ENCODE measurements around the gene COL4A1.

DNA sequence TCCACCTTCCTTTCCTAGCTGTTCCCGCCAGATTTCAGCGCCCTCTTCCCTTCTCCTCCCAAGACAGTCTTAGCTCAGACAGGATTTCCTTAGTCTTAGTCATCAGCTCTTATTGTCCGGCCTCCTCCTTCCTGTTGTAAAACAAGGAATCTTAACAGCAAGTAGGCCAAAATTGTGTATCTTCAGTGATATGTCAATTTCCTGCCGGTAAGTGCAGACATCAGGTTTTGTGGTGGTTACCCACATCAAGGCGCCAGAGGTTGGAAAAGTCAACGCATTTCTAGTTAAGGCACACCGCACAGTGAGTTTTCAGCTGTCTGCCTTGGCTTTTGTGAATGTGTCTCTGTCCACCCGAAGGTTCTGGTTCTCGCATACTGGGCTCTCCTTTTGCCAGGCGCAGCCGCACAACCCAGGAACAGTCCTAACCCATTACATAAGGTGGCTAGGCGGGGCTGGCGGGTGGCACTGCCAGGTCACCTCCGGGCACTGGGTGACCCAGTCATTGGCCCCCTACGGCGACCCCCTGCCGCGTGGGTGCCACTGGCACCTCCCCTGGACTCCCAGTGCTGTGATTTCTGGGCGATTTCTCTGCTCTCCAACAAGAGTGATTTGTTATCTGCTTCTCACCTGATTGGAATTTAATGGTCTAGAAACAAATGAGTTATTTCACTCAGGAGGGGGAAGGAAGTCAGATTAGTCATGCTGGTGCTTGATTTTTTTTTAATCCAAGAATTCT, 13.0 kb upstream of the COL4A1 start:
- TF ChIP-seq ZNF274 (IDR thresholded peaks at IDR 0.05; ENCODE audit: low read depth, low read length) (no peak), YY1 (IDR thresholded peaks at IDR 0.05; ENCODE audit: insufficient read depth, insufficient read length) (no peak)
